ENCODE measurements around the gene STOML3.

- TF ChIP-seq CTCF (IDR thresholded peaks at IDR 0.05) (no peak), POLR2A (IDR thresholded peaks at IDR 0.05) (no peak), POLR2AphosphoS5 (IDR thresholded peaks at IDR 0.05) (no peak)
Measured at GRCh38 chr13:38933786-38934185, 56.8 kb downstream of the STOML3 start.
